ENCODE results near the gene HS3ST2.

DNA sequence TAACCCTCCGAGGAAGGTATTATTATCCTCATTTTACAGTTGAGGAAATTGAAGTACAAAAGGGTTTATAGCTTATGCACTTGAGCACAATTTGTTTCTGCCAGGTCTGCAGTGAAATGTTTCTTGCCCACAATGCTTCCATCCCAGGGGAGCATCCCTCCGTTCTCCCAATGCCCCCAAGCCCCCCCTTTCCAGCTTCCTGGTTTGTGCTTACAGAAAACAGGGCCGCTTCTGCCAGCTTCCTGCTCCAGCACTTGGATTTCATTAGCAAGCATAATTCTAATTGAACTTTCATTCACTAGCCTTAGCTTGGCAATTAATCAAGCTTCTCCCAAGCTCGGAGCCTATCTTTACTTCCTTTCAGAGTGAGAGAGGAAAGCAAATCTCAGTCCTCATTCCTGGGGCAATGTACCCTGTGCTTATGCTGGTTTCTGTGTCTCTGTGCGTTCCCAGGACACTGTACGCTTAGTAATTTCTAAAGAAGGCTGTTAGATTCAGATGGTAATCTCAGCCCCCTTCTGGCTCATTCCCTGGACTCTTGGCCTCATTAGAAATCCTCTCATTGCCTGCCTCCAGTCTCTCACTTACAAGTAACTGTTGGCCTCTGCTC lies 141.6 kb downstream of the HS3ST2 start:
- no peak for TF ChIP-seq SIN3A (IDR thresholded peaks at IDR 0.05; ENCODE audit: borderline replicate concordance, insufficient read depth, low read length)
- TF ChIP-seq, protein P1, sequence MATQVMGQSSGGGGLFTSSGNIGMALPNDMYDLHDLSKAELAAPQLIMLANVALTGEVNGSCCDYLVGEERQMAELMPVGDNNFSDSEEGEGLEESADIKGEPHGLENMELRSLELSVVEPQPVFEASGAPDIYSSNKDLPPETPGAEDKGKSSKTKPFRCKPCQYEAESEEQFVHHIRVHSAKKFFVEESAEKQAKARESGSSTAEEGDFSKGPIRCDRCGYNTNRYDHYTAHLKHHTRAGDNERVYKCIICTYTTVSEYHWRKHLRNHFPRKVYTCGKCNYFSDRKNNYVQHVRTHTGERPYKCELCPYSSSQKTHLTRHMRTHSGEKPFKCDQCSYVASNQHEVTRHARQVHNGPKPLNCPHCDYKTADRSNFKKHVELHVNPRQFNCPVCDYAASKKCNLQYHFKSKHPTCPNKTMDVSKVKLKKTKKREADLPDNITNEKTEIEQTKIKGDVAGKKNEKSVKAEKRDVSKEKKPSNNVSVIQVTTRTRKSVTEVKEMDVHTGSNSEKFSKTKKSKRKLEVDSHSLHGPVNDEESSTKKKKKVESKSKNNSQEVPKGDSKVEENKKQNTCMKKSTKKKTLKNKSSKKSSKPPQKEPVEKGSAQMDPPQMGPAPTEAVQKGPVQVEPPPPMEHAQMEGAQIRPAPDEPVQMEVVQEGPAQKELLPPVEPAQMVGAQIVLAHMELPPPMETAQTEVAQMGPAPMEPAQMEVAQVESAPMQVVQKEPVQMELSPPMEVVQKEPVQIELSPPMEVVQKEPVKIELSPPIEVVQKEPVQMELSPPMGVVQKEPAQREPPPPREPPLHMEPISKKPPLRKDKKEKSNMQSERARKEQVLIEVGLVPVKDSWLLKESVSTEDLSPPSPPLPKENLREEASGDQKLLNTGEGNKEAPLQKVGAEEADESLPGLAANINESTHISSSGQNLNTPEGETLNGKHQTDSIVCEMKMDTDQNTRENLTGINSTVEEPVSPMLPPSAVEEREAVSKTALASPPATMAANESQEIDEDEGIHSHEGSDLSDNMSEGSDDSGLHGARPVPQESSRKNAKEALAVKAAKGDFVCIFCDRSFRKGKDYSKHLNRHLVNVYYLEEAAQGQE (IDR thresholded peaks at IDR 0.05; ENCODE audit: insufficient read depth in 1 of 2, low read depth in 2 of 2, low read length in 2 of 2) = no peak
